ENCODE data around the gene LECT2.

LECT2 gene

DNA sequence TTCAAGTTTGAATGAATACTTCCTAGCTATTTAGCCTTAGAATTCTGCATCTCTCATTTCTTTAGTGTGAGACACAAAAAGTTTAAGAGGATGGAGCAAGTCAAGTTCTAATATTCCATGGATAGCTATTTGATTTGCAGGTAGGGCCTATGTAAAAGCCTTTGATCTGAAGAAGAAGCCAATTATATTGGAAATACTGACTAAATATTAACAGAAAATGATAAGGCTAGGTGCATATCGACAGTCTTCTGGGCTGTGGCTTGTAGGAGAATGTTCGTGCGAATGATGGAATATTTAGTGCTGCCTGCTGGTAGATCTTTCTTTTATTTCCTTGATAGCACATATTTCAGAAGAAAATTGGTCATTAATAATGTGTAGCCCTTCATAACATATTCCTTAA is at the start of gene LECT2:
Gene LECT2, minus strand, starts transcription at position 85 of the 400 bp plus-strand sequence. CDS start 150 bp downstream, outside the sequence.
- no peak for DNase-seq

DNA sequence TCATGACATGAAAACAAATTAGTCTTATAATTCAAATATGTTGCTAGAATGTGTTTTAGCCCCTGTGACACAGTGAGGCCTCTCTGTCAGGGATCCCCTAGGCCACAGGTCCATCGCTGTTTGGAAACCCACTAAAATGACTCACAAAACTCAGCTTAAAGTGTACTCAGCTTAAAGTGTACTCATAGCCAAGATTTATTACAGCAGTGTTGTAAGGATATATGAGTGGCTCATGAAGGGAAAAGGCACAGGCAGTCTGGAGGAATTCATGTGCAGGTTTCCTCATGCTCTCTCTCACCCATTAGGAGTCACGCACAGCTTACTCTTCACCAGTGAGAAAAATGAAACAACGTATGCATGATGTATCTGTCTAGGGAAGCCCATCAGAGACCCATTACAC is 49.7 kb upstream of the LECT2 start:
- DNase-seq: no peak

DNA sequence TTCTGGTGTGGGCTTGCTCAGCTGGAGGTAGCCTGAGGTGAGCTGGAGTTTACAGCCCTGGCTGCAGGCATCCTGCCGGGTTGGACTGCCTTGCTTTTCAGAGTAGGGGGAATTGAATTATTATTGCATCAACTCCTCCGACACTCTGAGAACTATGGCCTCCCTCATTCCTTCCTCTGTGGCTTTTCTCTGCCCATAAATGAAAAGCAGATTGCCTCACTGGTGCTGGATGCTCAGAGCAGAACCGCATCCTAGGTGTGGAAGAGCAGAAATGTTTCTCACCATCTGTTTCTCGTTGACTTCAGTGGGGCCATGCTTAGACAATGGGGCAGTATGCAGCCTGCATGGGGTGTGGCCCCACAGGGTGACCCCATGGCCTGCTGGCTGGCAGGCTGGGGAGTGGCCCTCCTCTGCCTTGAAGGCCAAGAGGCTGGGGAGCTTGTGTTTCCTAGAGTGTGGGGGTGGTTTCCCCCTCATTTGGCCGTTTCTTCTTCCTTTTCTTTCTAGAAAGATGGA is 46.7 kb upstream of the LECT2 start:
- DNase-seq: no peak

DNA sequence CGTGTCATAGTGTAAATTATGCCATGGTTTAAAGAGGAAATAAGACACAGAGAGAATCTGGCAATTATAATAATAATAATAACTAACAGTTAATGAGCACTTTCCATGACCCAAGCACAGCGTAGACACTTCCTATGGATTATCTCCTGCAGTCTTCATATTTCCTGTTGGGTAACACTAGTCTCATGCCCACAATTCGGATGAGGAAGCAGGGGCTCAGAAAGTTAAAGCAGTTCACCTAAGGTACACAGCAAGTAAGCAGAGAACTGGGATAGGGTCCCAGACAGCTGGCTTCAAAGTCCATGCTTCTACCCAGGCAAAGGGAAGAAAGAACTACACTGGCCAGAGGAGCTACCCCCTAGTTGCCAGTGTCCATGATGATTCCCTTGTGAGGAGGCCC is 46.1 kb upstream of the LECT2 start:
- no peak for DNase-seq

DNA sequence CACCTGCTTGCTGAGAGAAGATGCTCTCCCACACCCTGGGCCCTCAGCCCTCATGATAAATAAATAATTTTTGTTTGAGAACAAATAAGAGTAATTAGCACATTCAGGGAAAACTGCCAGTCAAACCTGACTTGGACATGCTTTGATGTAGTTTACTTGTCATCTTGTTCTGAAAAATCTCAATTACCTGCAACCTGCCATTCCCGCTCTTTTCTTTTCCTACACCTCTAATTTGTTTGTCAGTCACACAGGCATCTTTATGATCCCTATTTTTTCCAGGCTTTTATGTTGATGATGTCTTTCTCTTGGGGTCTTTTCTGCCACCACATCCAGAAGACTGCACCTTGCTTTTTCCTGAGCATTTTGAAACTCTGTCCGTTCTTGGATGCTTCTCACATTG is 45.4 kb upstream of the LECT2 start:
- DNase-seq: no peak

DNA sequence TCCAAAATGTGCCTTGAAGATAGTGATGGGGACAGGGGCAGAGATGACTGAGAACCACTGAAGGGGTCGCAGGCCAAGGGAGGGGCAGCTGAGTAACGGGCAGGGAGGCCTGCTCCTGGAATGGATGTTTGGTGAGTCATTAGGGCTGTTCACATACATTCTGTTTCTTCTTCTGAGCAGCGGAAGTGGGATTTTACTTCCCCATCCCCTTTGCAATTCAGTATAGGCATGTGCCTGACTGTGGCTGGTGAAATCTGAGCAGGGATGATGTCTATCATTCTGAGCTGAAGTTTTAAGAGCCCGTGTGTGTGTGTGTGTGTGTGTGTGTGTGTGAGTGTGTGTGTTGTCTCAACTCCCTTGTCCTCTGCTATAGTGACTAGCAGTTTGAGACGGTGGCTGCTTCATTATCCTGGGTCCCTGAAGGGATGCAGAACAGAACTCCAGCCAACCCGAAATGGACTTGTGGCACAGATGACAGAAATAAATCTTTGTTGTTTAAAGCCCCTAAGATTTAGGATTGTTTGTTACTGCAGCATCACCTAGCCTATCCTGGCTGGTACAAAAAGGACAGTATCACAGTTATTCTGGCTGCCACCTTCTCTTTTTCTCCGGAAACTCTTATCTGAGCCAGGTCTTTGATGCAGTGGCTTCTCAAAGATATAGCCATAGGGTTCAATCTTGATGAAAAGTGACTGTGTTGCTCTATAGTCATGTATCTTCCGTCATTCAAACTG is 44.8 kb upstream of the LECT2 start:
- DNase-seq: no peak

DNA sequence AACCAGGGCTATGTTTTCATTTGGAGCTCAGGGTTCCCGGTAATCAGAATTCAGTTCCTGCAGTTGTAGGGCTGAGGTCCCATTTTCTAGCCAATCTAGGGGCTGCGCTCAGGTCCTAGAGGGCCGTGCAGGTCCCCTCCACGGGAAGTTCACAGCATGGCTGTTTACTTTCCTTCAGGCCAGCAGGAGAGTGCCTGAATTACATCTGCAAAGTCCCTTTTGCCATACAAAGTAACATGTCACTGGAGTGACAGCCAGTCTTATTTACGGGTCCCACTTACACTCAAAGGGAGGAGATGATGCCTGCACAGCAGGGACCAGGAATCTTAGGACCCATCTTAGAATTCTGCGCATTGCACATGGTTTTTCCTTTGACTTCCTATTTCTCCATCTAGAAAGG is 44.1 kb upstream of the LECT2 start:
- DNase-seq: no peak

DNA sequence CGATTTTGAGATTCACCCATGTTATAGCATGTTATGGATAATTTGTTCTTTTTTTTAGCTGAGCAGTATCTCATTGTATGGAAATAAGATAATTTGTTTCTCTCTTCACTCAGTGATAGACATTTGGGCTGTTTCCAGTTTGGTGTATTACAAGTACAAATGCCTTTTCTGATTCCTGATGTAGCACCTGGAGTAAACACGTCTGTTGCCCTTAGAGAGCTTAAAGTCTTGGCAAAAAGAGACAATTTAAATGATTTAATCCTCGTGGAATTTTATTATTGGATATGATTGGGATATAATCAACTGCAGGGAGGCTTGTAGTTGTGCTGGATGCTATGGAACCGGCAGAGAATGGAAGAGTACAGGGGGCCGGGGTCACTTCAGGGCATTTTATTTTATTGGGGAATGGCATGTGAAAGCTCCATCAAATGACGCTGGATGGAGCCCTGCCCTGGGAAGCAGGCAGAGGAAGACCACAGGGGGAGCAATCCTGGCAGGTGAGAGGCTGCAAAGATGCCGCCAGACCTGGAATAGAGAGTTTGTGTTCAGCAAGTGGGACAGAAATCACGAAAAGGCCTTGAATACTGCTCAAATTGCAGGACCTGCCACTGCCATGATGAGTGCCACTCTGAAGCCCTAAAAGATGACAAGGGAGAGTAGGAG is 43.0 kb upstream of the LECT2 start:
- no peak for DNase-seq

DNA sequence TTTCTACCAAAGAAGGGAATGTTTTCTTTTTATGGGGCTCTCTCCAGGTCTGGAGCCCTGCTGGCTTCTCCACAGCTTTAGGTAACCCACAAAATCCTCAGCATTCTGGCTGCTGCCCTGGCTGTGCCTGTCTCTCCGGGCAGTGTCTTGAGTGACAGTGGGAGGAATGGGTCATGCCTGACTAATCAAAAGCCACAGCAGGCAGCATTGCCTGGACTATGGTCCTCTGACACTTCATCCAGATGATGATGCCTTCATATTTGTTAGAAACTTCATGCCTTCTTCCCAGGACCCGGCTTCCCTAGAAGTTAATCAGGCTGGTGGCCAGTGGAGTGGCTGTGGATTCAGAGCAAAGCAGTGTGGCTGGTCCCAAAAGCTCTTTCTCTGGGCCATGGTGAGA is 41.8 kb upstream of the LECT2 start:
- no peak for DNase-seq

DNA sequence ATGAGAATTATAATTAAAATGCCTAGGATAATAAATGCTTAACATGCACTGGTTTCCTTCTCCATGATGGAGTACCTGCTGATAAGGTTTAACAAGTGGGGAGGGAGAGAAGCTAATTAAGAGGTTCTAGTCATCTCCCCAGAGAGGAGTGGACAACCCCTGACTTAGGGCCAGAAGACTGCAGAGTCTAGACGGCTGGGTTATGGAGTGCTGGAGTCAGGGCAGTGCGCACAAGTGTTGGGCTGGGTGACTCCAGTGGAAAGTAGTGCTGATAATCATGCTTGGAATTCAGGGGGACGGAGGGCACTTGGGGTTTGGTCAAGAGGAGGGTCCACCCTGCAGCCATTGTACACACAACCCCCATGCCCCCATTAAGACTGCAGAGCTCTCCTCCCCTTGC is 41.2 kb upstream of the LECT2 start:
- DNase-seq: no peak

DNA sequence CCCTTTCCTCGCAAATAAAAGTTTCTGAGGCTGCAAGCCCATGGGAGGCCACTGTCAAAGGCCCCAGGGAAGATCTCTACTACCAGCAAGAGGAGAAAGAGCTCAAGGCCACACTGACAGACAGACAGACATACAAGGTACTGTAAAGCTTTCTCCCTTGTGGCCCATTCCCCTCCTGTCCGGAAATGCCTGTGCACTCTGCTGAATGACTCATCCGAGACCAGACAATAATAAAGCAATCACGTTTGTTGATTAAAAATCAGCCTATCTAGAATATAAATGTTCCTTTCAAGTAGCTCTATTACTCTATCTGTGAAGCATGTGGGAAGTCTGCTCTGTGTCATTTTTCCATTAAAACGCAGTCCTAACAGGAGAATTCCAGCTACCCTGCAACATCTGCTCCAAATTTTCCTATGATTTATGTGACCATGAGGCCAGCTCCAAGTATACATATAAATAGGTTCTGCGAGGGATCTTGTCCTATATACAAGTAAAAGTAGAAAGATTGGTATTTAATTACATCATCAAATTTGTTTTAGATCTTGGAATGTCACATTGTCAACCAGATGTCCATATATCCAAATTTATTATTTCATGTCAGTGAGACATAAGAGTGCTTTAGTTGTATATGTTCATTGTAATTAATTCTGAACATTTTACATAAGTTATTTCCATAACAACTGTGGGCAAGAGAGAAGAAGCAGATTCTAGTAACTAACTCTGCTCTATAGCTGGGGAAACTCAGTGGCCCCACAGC is 39.3 kb upstream of the LECT2 start:
- no peak for DNase-seq

DNA sequence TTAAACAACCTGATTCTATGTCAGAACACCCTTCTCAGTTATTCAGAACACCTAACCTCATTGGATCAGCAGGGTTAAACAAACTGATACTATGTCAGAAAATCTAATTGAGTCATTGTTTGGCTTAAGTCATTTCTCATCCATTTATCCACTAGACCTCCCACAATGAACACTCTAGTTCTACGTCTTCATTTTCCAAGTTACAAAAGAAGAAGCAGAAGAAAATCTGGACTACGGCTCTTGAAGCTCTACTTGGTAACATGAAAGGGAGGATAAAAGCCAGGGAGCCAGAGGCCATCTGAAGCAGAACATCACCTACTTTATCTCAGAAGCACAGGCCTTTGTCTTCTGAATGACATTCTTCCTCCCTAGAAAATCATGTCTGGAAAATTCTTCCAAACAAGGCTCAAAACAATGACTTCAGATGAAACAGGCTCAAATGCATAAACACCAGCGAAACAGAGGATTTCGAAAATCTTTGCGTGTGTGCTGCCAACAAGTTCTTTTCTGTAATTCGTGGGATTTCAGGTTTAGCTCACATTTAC is 38.6 kb upstream of the LECT2 start:
- no peak for DNase-seq

DNA sequence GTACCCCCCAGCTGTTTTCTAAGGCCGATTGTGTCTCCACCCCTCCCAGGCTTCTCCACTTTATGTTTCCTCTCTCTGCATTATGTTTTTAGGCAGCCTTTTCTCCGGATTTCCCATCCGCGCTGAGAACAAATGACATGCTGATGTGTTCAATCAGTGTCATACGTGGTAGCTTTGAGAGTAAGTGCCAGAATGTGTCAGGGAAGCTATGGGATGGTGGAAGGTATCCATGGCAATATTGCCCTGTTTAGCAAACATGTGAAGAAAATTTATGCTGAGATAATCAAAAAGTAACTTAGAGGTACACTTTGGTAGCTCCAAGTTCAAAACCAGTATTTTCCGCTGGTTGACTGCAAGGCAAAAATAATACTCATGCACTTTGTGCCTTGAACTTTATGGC is 36.6 kb upstream of the LECT2 start:
- no peak for DNase-seq

DNA sequence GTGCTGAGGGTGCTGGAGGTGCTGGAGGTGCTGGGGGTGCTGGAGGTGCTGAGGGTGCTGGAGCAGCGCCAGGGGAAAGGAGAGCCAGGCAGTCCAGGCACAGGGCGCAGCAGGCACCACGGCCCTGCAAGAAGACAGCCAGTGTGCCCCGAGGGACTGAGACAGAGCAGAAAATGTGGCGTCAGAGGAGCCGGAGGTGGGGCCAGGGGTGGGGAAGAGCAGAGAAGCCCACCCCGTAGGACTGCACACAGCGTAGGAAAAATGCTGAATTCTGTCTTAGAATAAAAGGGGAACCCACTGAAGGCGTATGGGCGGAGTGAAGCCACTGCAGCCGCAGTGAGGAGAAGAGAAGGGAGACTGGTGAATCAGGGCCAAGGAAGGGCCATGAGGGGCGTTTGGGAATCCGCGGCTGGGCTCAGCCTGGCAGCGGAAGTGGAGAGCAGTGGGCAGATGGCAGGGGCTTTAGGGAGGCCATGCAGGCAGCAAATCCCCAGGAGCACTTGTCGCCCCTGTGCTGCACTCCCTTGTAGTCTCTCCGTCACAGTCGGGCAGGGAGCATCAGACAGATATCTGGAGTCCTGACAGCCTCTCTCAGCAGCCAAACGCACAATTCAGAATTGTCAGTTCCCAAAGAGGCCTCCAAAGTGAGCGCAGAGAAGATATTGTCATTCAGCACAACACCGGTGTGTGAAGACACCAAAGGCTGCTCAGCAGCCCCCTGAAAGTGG is 35.9 kb upstream of the LECT2 start:
- DNase-seq: no peak

DNA sequence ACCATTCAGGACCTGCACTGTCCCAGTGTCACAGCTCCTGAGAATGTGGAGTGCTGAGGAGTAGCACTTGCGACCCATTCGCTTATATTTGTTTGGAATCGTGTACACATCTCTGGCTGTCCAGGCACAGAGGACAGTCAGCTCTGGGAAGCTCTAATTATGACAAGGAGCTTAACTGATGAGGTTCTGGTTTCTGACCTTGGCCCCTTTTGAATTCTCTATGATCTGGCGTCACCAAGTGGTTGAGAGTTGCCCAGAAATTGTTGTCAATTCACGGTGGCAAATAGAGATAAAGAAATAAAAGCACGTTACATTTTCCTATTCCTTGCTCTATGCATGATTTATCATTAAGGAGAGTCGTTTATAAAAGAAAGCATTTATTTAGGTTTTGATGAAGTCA is 34.9 kb upstream of the LECT2 start:
- no peak for DNase-seq

DNA sequence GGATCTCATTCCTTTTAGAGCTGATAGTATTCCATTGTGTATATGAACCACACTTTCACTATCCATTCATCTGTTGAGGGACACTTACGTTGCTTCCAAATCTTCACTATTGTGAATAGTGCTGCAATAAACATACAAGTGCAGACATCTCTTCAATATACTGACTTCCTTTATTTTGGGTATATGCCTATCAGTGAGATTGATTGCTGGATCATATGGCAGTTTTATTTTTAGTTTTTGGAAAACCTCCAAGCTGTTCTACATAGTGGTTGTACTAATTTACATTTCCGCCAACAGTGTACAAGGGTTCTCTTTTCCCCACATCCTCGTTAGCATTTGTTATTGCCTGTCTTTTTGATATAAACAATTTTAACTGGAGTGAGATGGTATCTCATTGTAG is 33.8 kb upstream of the LECT2 start:
- no peak for DNase-seq

DNA sequence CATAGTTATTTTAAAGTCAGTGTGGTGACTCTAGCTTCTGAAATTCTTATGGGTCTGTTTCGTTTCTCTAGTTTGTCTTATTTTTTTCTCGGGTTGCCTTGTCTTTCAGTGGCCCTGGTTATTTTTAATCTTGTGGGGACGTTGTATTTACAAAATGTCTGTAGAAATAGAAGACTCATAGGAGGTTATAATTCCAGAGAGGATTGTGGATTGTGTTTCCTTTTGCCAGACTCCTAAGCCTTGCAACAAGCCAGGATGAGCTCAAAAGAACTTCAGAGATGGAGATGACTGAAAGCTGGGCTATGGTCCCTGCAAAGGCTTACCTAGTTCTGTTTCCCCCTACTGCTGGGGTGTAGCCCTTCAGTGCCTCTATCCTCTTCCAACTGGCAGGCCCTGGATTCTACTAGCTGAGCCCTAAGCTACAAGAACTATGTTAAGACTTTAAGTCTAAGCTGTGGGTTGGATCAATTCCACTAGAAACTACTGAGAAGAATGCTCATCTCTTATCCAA is 32.2 kb upstream of the LECT2 start:
- DNase-seq: no peak

DNA sequence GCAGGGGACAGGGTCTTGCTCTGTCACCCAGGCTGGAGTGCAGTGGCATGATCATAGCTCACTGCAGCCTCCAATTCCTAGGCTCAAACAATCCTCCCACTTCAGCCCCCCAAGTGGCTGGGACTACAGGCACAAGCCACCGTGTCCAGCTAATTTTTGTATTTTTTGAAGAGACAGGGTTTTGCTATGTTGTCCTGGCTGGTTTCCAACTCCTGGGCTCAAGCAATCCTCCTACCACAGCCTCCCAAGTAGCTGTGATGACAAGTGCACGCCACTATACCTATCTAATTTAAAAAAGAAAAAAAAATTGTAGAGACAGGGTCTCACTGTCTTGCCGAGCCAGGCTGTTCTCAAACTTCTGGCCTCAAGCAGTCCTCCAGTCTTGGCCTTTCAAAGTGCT is 31.6 kb upstream of the LECT2 start:
- no peak for DNase-seq

DNA sequence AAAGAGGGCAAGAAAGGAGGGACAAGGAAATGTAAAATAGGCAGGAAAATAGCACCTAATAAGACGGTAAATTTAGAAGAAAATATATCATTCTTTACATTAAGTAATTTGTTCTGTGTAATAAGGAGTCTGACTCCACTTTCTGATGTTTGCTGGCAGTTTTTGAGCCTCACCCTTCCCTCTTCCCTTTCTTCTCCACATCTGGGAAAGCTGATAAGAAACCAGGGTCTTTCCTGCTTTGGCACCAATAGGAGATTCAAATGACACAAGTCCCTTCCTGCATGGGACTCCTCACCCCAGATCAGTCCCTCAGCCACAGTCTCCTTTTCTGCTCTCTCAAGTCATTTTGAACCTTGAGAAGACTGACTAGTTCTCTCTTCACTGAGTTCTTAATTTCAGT is 31.2 kb upstream of the LECT2 start:
- DNase-seq: no peak

DNA sequence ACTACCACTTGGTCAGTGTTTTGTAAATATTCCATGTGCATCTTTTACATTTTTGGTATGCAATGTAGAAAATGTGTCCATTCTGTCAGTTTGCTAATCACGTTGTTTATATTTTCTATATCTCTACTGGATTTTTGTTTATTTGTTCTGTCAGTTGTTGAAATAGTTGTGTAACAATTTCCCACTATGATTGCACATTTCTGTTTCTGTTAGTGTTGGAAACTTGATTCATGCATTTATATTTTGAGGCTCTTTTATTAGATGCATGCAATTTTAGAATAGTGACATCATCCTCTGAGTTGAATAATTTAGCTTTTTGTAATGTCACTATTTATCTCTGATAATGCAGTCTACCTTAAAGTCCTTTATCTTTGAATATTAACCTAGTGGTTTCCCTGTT is 25.8 kb upstream of the LECT2 start:
- DNase-seq: no peak

DNA sequence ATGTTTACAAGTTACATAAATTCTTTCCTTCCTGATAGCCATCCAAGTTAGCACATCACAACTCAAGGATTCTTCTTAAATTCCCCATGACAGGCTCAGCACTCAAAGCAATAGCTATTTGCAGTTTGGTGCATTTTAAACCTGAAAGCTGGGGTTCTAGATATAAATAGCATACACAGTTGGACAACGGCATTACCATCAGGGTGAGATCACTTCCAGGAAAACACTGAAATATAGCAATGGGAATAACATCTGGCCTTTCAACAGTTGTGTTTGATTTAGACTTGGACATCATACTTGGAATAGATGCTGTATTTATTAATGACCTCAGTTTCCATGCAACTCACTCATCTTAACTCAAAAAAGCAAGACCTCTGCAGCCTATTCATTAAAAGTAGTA is 24.7 kb upstream of the LECT2 start:
- no peak for DNase-seq

DNA sequence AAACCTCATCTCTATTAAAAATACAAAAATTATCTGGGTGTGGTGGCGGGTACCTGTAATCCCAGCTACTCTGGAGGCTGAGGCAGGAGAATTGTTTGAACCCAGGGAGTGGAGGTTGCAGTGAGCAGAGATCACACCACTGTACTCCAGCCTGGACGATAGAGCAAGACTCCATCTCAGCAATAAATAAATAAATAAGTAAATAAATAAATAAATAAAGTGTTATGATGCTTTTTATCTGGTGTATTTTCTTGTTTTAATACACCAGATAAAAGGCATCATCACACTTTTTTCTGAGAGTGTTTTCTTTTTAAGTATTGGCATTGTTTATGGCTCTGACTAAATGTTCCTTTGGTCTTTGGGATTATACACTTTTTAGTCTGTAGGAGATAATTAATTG is 24.2 kb upstream of the LECT2 start:
- DNase-seq: no peak

DNA sequence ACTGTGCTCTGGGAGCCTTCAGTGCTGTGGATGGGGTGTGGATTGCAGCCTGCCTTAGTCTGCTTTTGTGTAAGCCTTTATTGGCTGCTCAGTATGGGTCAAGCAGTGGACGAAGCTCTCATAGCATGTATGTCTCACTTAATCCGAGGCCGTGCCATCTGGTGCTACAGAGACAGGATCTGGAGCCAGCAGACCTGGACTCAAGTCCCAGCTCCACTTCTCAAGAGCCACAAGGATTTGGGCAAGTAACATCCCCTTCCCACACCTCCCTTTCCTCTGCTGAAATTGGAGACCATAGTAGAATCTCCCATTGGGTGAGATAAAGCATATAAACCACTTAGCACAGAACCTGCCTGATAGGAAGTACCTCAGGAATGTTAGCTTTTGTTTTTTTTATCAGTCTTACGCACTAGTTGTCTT is 23.4 kb upstream of the LECT2 start:
- DNase-seq: no peak

All from NCI-H1092 (cell line).